ENCODE results near the gene KLHDC4. TPM values are rescaled to one million over a fixed set of nuclear protein-coding genes. Genes with fewer than 3 reads are reported as not detected.
"Not testable (repeated sequence)": the region's sequence is repeated elsewhere in the genome, so short reads cannot be mapped to it uniquely, and the experiment has no call there.

The KLHDC4 gene
- total RNA-seq, 1 experiment from 2014 or later, result 26.7 TPM

DNA sequence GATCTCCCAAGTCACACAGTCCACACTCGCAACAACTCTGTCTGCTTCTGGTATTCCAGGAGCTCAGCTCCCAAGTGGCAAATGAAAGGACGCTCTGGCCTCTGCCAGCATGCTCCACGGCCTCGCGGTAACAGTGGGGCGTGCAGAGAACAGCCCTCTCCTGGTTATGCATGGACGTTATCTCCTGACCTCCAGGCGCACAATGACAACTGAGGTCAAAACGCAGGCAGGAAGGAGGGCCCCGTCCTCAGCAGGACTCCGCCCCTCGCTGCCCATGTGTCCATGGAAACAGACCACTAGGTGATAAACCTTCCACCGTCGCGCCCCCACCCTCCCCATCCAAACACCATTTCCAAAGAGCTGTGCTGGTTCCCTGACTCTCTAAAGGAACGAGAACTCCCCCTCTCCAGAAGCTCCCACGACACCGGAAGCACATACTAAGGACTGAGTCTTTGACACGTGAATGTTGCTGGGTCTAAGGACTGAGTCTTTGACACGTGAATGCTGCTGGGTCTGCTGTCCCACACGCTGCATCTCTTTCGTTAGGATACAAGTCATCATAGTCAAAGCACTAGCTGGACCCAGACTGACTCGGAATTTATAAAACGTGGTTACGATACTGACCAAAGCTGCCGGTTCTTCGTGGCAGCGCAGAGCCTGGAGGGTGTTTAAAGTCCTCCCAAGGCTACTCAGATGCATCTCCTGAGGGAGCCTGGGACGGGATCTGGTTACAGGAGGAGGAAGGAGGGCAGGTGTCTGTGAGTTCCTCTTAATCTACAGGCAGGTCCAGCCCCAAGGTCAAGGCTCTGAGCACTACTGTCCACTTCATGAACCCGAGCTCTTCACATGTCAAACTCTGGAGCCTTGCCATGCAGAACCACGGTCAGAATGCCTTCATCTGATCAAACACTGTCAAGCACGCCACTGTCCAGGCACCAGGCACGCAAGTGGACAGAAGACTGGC, 43.9 kb downstream of the KLHDC4 start:
- DNase-seq (ENCODE audit: low read depth), result no peak

DNA sequence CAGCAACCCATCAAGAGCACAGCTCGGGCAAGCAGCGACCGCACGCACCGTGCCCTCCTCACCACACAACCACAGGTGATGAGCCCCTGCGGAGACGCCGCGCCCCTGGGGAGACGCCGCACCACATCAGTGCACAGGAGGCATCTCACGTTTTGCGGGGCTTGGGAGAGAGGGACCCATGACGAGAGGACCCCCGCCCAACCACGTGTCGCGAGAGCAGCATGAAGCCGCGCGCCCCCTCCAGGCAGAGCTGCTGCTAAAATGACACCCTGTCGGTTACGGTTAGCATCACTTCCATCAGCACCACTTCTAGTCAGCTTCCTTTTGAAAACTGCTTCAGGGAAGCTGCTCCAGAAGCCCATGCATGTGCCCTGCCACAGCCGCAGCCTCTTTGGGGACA, 45.3 kb downstream of the KLHDC4 start:
- no peak for DNase-seq (ENCODE audit: low read depth)

DNA sequence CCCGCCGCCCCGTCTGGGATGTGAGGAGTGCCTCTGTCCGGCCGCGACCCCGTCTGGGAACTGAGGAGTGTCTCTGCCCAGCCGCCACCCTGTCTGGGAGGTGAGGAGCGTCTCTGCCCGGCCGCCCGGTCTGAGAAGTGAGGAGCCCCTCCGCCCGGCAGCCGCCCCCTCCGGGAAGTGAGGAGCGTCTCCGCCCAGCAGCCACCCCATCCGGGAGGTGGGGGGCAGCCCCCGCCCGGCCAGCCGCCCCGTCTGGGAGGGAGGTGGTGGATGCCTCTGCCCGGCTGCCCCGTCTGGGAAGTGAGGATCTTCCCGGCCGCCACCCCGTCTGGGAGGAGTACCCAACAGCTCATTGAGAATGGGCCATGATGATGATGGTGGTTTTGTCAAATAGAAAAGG, 47.0 kb downstream of the KLHDC4 start:
- not testable (repeated sequence) for DNase-seq (ENCODE audit: low read depth)

DNA sequence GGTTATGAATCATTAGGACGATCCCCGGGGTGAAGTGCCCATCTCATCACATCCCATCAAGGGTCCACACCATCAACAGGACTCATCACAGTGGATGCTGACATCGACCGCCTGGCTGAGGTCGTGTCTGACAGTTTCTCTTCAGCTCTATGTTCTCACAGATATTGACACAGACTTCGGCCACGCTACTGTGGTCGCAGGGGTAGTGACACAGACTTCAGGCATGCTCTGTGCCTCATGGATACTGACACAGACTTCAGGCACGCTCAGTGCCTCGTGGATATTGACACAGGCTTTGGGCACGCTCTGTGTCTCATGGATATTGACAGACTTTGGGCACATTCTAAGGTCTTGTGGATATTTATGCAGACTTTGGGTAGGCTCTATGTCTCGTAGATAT, 50.1 kb downstream of the KLHDC4 start:
- DNase-seq (ENCODE audit: low read depth), result peak; percentile 22

DNA sequence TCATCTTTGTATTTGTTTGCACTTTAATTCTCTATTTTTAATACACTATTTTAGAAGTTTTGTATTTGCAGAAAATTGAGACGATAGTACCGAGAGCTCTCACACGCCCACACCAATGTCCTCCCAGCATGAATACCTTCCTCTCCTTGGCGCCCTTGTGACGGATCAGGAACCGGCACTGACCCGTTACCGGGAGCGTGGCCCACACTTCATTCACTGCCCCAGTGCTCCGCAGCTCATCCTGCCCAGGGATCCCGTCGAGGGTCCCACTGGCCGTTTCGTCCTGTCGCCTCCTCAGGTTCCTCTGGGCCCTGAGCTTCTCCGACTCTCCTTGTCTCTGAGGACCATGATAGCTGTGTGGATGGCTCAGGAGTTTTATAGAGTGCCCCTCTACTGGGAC, 50.6 kb downstream of the KLHDC4 start:
- no peak for DNase-seq (ENCODE audit: low read depth)

DNA sequence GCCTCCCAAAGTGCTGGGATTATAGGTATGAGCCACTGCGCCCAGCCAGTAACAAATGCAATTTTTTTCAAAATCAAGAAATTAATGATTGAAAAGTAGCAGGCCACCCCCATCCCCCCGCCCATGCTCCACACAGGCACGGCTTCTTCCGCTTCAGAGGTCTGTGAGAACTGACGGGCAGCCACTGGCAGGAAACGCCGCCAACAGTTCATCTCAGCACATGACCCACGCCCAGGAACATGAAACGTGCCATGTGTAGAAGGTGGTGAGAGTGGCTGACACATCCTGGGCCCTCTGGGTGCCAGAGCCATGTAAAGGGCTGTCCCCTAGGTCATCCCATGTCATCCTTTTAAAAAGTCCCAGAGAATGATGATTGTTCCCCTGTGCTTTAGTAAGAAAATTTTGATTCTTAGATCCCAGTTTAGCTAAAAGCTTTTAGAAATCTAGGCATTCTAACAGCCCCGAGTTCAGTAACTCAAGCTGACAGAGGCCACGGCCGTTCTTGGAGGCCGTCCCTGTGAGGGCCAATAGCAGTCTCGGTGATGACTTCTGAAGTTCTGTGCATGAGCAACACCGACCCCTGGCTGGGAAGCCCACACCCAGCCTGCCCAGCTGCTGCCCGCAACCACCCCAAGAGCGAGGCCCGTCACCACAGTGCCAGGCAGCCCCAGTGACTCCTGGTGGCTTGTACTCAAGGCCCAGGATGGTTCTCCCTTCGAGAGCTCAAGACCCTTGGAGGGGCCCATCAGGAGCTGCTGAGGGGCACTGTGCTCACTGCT, 52.1 kb downstream of the KLHDC4 start:
- DNase-seq (ENCODE audit: low read depth), result no peak

DNA sequence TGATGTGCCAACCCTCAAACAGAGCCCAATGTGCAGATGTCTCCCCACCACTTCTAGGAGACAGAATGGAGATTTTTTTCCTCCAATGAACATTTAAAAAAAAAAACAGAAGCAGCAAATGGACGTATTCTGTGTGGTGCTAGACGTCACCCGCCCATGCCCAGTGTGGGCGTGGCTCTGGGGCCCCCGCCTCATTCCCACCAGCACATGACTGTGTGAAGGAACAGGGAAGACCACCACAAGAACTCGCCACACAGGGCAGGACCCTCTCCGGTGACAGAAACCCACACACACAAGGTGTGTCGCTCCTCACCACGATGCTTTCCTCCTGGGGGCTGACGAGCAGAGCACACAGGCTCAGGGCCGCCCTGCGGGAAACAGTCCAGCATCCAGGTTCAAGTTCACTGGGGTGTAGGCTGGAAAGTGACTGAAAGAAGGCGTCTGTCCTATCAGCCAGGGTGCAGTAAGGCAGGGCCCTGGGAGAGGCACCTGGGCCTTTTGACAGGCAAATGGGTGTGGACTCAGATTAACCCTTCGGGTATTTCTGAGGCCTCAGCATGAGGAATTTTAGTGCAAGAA, 53.5 kb downstream of the KLHDC4 start:
- no peak for DNase-seq (ENCODE audit: low read depth)

DNA sequence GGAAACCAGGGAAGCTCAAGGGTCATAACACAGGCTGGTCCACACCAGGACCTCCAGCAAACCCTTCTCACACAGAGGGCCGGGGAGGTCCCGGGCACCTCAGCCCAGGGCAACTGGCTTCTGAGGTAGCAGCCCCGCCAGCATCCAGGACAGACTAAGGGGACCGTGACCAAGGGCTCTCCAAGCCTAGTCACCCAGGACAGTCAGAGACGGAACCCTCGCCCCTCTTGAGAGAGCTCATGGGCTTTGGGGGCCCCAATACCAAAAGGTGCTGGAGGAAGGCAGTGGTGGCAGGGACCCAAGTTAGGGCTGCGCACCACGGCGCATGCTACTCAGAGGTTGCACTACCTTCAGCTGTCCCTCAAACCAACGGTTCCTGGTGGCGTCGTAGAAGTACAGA, 54.9 kb downstream of the KLHDC4 start:
- no peak for DNase-seq (ENCODE audit: low read depth)

DNA sequence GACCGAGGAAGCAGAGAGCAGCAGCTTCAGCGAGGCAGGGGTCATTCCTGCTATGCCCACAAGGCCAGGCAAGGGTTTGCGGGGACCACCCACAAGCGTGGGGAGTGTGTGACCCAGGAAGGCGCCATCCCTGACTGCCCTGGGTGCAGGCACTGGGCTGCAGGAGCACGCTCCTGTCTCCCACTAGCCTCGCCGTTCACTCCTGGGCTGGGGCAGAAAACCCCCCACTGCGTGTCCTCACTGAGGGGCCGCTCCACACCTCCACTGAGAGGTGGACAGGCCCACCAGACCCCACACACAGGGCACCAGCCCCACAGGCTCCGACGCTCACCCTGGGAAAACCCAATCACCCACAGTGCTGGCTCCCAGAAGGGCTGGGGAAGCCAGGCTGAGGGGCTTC, 56.1 kb downstream of the KLHDC4 start:
- DNase-seq (ENCODE audit: low read depth), result no peak

DNA sequence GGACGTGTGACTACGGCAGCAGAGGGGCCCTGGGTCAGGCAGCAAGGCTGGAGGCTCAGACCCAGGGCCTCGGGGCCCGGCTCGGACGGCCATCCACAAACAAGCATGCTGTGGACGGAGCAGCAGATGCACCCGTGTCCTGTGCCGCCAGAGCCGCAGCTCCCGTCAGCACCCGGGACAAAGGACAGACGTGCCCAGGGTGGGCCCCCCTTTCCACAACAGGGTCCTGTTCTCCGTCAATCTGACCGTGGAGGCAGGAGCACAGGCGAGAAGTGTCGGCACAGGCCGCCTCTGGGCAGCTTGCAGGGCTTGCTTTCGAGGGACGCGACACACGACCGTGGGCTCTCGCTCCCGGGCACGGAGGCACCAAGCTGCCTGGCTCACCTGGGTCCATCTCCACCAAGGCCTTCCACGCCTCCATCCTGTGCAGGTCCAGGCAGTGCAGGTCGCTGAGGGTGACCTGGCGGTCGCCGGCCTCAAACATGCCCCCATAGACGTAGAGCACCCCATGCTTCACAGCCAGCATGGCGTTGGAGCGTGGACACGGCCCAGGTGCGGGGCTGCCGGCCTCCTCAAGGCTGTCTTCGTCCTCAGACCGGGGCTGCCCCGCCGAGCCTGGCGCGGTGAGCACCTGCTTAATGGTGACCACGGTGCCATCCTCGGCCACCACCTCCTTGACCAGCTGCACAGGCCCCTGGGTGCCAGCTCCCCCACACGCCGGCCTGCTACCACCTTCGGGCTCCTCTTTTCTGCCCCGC, 56.7 kb downstream of the KLHDC4 start:
- DNase-seq (ENCODE audit: low read depth), result no peak

DNA sequence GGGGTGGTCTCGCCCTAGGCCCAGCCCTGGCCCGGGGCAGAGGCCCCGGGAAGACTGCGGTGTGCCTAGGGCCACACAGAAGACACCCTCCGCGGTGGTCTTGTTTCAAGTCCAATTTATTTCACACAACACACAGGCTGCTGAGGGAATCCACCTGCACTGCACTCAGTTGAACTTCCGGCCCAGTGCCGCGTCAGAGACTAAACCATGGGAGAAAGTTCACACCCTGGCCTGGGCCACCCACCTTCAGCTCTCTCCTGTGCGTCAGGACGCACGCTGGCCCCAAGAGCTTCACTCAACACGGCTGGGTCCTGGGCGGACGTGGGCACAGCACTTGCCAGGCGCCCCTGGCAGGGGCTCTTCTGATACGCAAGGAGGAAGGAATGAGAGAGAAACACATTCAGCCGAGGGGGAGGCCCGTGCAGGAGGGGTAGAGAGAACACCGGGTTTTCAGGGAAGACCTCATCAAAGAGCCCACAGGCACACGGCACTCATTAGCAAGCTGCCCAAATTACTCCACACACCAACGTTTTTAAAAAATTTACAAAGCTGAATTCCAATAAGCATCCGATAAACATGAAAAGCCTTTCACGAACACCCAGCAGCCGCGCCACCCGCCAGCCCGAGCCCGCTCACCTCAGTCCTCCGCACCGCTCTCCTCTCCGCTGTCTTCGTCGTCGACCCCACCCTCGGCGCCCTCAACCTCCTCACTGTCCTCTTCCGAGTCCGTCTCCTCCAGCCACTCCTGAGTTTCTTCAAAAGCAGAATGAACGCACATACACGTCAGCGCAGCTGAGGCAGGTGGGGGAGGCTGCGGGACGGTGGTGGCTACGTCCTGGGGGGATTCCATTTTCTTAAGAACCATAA, 57.8 kb downstream of the KLHDC4 start:
- DNase-seq (ENCODE audit: low read depth), result no peak

DNA sequence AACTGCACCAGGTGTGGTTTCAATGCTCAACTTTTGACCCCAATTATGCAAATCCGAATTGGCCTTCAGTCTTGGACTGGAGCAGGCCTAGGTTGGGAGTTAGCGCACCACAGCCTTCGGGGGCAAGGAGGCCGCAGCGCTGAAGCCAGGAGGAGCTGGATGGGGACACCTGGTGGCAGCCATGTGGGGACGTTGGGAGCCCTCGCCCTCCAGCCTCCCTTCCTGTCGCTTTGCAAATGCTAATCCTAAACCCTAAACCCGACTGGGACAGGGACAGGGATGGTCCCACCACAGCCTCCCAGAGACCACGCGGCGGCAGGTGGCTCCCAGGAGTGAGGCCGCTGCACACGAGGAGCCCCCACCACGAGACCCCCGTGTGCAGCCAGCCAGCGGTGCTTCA, 58.7 kb downstream of the KLHDC4 start:
- no peak for DNase-seq (ENCODE audit: low read depth)

DNA sequence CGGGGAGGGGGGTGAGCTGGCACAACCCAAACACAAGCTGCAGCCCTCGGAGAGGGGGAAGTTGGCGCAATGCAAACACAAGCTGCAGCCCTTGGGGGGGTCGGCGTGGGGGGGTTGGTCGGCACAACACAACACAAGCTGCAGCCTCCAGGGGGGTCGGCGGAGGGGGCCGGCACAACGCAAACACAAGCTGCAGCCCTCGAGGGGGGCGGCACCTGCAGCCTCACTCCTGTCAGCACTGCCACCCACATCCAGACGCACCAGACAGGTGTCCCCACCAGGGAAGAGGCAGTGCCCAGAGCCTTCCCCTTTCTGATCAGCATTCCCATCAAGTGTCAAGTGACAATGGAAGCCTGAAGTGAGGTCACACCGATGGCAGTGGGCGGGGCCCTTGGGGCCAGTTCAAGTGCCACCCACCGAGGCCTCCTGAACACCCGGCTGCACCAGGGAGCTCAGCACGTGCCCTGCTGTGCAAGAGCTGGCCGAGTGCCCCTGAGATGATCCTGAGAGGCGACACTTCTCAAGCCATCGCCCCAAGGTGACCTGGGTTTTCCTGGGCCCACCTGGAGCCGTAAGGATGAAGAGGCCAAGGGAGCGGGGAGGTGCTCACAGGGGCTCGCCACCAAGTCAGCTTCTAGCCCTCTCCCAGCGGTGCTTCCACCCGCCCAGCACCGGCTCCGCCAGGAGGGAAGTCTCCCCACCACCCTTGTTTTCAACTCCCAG, 59.3 kb downstream of the KLHDC4 start:
- DNase-seq (ENCODE audit: low read depth), result no peak

DNA sequence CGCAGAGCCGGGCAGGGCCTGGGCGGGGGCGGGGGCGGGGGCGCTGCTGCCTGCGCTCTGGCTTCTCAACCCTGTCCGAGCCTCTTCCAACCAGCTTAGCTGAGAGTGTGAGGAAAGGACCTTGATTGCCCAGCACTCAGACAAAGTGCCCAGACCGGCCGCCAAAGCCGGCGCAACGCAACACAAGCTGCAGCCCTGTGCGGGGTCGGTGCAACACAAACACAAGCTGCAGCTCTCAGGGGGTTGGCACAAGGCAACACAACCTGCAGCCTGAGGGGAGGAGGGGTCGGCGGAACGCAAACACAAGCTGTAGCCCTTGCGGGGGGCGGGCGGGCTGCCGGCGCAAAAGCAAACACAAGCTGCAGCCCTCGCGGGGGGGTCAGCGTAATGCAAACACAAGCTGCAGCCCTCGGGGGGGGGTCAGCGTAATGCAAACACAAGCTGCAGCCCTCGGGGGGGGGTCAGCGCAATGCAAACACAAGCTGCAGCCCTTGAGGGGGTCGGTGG, 60.0 kb downstream of the KLHDC4 start:
- DNase-seq (ENCODE audit: low read depth), result no peak

DNA sequence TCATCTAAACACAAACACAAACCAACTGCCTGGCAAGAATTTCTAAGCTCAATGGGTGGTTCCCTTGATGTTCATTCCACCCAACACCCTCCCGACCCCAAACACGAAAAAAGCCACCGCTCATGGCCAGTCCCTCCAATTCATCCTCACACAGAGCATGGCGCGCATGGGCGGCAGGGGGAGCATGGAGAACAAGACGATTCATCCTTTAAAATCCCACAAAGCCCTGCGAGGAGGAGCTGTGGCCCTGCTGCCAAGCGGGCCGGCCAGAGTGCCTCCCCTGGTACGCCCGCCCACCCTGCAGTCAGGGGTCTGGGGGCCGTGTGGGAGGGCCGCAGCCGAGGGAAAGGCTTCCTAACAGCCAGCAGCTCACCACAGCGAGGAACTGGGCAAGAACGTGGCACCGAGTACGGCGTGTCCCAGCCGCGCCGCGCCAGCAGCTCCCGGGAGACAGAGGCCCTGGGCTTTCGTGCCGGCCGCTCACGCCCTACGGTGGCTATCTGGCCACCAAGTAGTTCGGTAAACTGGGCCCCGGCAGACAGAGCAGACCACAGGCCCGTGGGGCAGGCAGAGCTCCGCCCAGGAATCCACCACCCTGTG, 60.9 kb downstream of the KLHDC4 start:
- DNase-seq (ENCODE audit: low read depth), result no peak

DNA sequence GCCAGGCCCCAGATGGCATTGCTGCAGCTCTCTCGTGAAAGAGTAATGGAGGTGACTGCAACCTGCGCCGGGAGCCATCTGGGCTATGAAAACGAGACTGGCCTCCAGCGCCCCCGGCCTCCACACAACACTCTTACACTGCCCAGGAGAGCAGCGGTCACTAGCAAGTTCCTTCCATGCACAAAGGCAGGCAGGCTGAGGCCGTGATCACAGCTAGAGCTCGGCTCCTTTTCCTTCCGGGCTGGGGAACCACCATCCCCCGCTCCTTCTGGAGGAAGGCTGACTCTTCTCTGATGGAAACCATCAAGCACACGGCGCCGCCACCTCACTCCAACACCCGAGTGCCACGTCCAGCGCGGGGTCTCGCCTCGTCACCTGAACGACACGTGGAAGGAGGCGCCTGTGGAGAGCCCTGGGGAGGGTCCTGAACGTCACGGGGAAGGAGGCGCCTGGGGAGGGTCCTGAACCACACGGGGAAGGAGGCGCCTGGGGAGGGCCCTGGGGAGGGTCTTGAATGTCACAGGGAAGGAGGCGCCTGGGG, 61.9 kb downstream of the KLHDC4 start:
- DNase-seq (ENCODE audit: low read depth), result no peak

DNA sequence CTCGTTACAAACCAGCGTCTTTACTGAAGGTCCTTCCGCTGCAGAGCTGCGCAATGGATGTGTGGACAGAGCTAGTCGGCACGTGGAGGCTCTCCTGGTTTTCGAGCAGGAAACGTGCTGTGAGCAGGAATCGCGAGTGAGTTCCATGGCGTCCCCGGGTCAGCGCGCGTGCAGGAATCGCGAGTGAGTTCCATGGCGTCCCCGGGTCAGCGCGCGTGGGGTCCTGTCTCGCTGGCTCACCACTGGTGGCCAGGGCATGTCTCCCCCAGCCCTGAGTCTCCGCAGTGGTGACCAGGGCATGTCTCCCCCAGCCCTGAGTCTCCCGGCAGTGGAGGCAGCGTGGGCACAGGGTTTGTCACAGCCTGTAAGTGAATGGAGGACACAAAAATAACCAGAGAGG, 62.7 kb downstream of the KLHDC4 start:
- DNase-seq (ENCODE audit: low read depth), result no peak

DNA sequence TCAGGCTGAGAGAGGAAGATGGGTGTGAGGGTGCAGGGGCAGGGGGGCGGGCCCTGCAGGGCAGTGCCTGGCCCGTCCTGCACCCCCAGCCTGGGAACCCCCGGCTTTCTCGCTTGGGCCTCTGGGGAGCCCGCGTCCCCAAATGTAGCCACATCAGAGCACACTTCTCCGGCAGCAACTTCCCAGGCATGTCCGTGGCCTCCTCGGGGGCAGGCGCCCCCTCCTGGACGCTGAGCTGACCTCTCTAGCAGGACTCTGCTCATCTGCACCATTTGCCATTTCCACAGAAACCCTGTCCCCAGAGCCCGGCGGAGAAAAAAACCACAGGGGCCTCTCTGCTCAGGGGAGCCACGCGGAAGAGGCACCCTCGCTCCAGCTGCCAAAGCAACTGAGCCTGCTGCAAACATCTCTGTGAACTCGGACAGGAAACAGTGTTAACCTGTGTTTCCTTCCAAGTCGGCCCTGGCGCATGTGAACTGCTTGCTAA, 63.4 kb downstream of the KLHDC4 start:
- no peak for DNase-seq (ENCODE audit: low read depth)

DNA sequence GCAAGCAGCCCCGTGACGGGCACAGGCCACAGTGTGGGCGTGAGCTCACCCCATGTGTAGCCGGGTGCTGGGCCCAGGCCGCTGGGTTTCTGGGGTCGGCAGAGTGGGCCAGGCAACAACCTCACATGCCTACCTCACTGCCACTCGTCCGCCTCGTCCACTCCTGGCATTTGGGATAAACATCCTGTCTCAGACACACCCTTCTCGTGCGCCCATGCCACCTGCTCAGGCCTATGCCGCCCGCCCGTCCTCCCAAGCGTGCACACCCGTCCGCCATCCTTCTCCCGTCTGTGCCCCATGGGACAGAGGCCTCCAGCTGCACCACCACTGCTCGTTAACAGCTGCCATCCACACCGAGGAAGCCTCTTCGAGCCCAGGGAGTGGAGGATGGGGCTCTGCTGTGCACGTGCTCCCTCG, 64.3 kb downstream of the KLHDC4 start:
- no peak for DNase-seq (ENCODE audit: low read depth)
